ENCODE measurements around the gene SASH1.
"Not testable (repeated sequence)": the region's sequence is repeated elsewhere in the genome, so short reads cannot be mapped to it uniquely, and the experiment has no call there.

The SASH1 gene

GRCh38 chr6:148564494-148565035, 221.9 kb downstream of the SASH1 start:
- no peak for DNase-seq

- no peak for DNase-seq
Measured at GRCh38 chr6:148565321-148565926, 222.8 kb downstream of the SASH1 start.

GRCh38 chr6:148565930-148566663, 223.5 kb downstream of the SASH1 start:
- no peak for DNase-seq

GRCh38 chr6:148566664-148567350, 224.2 kb downstream of the SASH1 start:
- no peak for DNase-seq

- no peak for DNase-seq
Measured at GRCh38 chr6:148570456-148570855, 227.8 kb downstream of the SASH1 start.

GRCh38 chr6:148572676-148573335, 230.2 kb downstream of the SASH1 start:
- DNase-seq: no peak

GRCh38 chr6:148573922-148574321, 231.3 kb downstream of the SASH1 start:
- DNase-seq: no peak

GRCh38 chr6:148577687-148578488, 235.2 kb downstream of the SASH1 start:
- DNase-seq: no peak

- no peak for DNase-seq
Measured at GRCh38 chr6:148578489-148578814, 235.8 kb downstream of the SASH1 start.

GRCh38 chr6:148578837-148579565, 236.4 kb downstream of the SASH1 start:
- no peak for DNase-seq

- no peak for DNase-seq
Measured at GRCh38 chr6:148580442-148580841, 237.8 kb downstream of the SASH1 start.

- no peak for DNase-seq
Measured at GRCh38 chr6:148583631-148584030, 241.0 kb downstream of the SASH1 start.

GRCh38 chr6:148585641-148586040, 243.0 kb downstream of the SASH1 start:
- not testable (repeated sequence) for DNase-seq

- DNase-seq: no peak
Measured at GRCh38 chr6:148590883-148591282, 248.2 kb downstream of the SASH1 start.

GRCh38 chr6:148591656-148592055, 249.0 kb downstream of the SASH1 start:
- DNase-seq: no peak

GRCh38 chr6:148593130-148593812, 250.6 kb downstream of the SASH1 start:
- DNase-seq: no peak

- no peak for DNase-seq
Measured at GRCh38 chr6:148593813-148594170, 251.2 kb downstream of the SASH1 start.

GRCh38 chr6:148595550-148595949, 252.9 kb downstream of the SASH1 start:
- no peak for DNase-seq

GRCh38 chr6:148596891-148597455, 254.3 kb downstream of the SASH1 start:
- DNase-seq: no peak

GRCh38 chr6:148598724-148599123, 256.1 kb downstream of the SASH1 start:
- DNase-seq: no peak

- DNase-seq: no peak
Measured at GRCh38 chr6:148599967-148600426, 257.4 kb downstream of the SASH1 start.

Data from activated T-cell treated with anti-CD3 and anti-CD28 coated beads for 4 hours (primary cell).